GM18861 (cell line): ENCODE data around the gene HERC3.

Experiments
- ATAC-seq: cut with Tn5 transposase; IDR thresholded peaks from one replicate; pipeline ENCODE4 v1.9.1; 2021; ENCODE audit not compliant: unreplicated experiment

Gene HERC3

DNA sequence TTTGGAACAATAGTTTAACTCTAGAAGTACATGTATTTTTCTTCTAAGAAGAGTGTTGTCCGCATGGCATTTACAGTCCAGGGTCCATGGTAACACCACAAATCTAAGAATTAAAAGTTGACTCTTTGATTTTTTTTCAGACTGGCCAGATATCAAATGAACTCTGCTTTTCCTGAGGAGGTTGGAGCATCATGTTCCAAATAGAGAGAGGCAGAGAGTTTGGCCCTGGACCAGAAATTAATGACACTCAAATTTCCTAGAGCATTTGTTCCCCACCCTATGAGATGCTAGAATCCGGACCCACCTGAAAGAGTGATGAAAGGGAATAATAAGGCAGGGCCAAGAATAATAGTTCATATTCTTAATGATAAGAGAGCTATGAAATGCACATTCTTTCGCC, 152.3 kb downstream of the HERC3 start:
- ATAC-seq: no peak

- no peak for ATAC-seq
Measured at GRCh38 chr4:88745175-88745574, 152.9 kb downstream of the HERC3 start.

DNA sequence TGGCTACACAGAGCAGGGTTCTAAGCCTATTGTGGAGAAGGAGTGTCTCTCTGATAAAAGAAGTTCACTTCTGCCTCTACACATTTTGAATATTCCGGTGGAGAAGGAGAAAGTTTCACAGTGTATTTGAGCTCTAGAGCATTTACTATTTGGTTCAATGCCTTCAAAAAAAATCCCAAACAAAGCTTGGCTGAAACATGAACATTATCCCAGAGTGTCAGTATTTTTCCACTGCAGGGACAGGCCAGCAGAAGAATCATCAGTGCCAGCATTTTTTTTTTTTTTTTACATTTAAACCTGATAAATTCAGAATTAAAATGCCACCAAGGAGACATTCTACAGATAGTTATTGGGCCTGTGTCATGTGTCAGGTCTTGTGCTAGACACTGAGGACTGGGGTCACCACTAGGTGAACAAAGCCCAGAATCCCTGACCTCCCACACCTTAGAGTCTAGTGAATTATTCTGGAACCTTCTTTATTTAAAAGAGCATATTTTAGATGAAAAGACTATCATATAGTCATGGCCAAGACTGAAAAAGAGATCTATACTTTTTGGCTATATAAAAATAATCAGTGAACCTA, 153.4 kb downstream of the HERC3 start:
- ATAC-seq: no peak

DNA sequence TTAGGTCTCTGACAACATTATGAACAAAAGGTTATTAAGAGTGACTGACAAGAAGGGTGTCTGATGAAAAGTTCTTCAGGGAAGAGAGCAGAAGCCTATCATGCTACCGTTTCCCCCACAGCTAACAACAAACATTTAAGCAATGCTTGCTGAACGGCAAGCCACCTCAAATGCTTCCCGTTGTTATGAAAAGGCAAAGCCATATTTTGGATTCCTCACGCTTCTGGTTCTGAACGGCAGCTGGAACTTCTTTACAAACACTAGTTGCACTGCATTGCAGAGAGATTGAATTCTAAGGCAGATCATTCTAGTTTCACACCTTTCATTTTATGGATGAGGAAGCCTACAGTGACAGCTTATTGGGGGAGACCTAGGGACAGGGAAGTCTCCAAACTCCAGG, 153.9 kb downstream of the HERC3 start:
- ATAC-seq: no peak

GRCh38 chr4:88747351-88747750, 155.1 kb downstream of the HERC3 start:
- ATAC-seq: no peak

DNA sequence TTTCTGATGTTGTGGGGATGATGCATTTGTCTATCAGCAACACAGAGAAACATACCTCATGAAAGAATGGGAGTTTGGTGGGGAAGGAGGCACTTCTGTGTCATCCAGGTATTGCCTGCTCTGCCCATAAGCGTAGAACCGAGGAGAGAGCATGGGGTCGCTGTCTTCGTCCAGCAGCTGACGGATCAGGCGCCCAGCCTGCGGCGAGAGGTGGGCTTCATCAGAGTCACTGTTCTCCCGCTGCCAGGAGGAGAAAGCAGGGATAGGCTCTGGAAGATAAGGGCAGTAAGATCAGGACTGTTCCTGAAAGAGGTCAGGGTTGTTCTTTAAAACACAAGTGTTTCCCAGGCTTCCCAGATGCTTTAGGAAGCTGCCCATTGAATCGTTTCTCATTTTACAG, 158.1 kb downstream of the HERC3 start:
- ATAC-seq: no peak

- ATAC-seq: no peak
Measured at GRCh38 chr4:88751258-88752075, 159.2 kb downstream of the HERC3 start.

GRCh38 chr4:88752076-88752463, 159.8 kb downstream of the HERC3 start:
- ATAC-seq: peak; percentile 47

DNA sequence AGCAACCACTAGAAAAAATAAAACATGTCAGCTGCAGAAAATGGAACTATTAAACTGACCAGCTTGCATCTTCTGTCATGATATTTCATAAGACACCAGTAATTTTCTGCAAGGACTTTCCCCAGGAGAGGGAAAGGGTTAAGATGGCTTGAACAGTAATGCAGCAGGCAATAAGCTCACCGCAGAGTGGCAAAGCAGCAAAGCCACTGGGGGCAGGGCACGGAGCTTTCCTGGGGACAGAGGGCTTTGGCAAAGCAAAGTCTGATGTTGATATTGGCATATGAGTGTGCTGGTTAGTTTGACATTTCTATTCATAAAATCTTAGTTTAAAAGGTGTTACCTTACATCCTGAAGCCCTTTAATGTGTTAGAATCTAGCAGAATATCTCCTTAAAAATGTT, 160.5 kb downstream of the HERC3 start:
- no peak for ATAC-seq

- ATAC-seq: peak; percentile 77
Measured at GRCh38 chr4:88753658-88754571, 161.6 kb downstream of the HERC3 start.

DNA sequence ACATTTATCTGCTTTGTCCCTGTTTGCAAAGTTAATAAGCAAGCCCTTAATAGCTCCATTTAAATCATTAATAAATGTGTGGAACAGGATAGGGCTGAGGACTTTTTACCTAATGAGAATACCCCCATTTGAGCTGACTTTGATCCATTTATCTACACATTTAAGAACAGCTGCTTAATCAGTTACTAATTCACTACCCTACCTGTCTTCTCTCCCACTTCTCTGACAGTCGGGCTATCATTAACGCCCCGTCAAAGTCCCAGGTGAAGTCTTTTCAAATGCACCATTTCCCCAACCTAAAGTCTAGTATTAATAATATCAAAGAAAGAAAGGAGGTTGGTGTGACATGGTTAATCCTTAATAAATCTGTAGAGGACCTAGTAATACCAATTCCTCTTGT, 162.5 kb downstream of the HERC3 start:
- no peak for ATAC-seq

DNA sequence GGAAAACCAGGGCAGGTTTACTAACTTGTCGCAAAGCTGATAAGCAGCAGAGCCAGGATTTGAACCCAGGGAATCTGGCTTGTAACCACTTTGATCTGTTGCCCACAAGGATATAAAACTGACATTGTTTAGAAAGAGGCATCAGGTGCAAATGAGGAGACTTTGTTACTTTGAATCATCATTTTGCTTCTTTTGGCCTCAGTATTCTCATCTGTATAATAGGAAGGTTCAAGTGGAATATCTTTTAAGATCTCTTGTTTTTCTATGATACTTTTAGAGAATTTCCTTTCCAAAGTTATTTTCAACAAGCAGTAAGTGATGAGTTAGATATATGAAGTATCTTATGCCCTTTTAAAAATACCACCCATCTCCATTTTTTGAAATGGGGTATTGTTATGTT, 163.2 kb downstream of the HERC3 start:
- no peak for ATAC-seq

- no peak for ATAC-seq
Measured at GRCh38 chr4:88756149-88756548, 163.9 kb downstream of the HERC3 start.

DNA sequence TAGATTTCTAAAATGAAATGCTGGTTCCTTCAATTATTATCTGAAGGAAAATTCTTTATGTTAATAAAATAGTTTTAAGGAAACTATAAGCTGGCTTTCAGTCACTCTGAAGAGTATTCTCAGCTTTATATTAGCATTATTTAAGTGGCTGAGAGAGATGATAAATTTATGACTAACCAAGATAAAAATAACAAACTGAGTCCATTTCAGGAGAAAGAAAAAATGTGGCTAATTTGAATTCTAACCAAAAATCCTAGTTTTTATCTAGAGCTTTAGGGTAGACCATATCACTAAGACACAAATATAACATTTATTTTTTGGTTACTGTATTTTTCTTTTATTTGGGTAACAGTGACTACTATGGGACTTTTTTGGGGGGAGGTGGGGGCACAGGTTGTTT, 164.8 kb downstream of the HERC3 start:
- ATAC-seq: no peak

DNA sequence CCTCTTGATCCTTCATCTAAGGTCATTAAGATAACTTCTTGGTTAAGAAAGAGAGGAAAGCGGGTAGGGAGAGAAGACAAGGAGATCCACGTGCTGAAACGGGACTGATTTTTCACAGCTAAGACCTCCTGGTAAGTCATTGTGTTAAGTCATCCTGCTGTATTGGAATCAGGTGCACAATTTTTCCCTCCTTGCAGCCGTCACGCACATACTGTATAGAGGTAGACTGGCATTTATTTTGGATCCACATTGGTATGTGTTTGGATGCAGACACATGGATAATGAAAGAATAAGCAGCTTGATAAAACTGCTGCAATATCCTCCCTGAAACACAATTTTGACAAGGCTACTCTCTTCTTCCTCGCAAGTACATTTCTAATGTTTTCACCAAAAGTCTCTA, 165.5 kb downstream of the HERC3 start:
- ATAC-seq: no peak
